A549 treated with GW870086 at 1 μM for 4 hours (cell line): ENCODE measurements around the gene AACS. TPM values are rescaled to one million over a fixed set of nuclear protein-coding genes. Genes with fewer than 3 reads are reported as not detected.

Source experiments
- total RNA-seq: library from RNA; stranded (reverse); fragments of 200-300 nt; extraction: Qiagen RNA extraction; gene quantifications from 5 replicates; pipeline ENCODE4 v1.2.3, GENCODE V29; 2022; ENCODE audit warnings: low read depth

The AACS gene, protein sequence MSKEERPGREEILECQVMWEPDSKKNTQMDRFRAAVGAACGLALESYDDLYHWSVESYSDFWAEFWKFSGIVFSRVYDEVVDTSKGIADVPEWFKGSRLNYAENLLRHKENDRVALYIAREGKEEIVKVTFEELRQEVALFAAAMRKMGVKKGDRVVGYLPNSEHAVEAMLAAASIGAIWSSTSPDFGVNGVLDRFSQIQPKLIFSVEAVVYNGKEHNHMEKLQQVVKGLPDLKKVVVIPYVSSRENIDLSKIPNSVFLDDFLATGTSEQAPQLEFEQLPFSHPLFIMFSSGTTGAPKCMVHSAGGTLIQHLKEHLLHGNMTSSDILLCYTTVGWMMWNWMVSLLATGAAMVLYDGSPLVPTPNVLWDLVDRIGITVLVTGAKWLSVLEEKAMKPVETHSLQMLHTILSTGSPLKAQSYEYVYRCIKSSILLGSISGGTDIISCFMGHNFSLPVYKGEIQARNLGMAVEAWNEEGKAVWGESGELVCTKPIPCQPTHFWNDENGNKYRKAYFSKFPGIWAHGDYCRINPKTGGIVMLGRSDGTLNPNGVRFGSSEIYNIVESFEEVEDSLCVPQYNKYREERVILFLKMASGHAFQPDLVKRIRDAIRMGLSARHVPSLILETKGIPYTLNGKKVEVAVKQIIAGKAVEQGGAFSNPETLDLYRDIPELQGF
- total RNA-seq: 17.2 to 19.2 TPM (median 18.5 TPM) in 5 replicates

DNA sequence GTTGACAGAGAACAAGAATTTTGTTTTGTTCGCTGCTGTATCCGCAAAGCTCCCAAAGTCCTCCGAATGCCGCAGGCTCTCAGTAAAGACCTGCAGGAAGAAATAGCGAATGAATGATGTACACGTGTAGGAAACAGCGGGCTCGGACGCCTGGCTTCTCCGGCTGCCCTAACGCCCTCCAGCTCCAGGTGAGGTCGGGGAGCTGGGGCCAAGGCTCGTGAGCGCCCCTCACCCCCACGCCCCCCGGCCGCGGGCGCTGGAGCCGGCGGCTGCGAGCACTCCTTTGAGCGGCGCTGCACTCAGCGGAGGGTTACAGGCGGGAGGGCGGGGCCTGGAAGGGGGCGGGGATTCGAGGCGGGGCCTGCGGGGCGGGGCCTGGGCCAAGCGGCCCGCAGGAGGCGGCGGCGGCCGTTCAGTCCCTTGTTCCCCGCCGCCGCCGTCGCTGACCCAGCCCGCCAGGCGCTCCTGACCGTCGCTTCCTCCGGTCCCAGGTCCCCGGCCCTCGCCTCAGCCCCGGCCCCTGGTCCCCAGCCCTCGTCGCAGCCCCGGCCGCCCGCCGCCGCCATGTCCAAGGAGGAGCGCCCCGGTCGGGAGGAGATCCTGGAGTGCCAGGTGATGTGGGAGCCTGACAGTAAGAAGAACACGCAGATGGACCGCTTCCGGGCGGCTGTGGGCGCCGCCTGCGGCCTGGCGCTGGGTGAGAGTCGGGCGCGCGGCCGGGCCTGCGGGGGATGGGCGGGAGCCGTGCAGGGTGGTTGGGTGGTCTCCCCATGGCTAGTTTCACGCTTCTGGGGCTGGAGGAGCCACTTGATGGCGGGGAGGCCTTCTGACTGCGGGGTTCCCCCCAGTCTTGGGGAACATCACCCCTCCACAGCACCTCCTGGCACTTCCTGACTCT is at the start of gene AACS:
Gene AACS, plus strand, starts transcription at position 415 of the 898 bp plus-strand sequence. Its CDS starts 150 bp downstream, at position 565.

DNA sequence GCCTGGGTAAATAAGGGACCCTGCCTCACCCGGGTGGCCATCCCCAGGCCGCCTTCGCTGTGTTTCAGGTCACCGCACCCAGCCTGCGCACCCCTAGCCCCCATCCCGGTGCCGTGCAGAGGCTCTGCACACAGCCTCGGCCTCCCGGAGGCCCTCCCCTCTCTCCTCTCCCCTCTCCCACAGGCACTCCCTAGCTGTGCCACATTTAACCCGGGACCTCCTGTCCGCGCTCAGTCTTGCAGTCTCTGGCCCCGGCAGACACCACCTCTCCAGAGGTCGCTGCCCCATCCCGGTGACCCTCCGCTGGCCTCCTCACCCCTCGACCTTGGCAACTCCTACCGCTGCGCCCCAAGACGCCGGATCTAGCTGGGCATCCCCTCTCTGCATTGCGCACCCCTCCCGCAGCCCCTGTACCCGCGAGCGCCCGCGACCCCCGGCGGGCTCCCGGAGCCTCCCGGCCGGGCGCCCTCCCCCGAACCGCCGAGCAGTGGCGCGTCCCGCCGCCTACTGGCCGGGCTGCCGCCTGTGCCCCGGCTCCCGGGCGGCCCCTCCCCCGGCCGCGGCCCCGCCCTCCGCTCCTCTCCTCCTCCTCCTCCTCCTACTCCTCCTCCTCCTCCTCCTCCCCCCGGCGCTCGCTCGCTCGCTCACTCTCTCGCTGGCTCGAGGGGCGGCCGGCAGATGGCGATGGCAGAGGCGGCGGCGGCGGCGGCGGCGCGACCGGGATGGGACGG is 120.7 kb downstream of the AACS start, which contains the start of gene TMEM132B:
Gene TMEM132B, plus strand, starts transcription at position 647 of the 731 bp plus-strand sequence.

Other genes with a start within 250 kb of the AACS start
- 112 to 162 TPM (median 158 TPM) in 5 replicates for gene SCARB1, start 201.6 kb upstream of the AACS start, total RNA-seq
- gene UBC, start 150.8 kb upstream of the AACS start, total RNA-seq: 1,289 to 1,791 TPM (median 1,452 TPM) in 5 replicates
- 32.4 to 41.4 TPM (median 39.8 TPM) in 5 replicates for gene DHX37, start 76.3 kb upstream of the AACS start, total RNA-seq
- gene BRI3BP, start 71.8 kb upstream of the AACS start, total RNA-seq: 17.1 to 21.9 TPM (median 20.0 TPM) in 5 replicates
- gene TMEM132B, start 121.0 kb downstream of the AACS start, total RNA-seq: 0.03 to 0.08 TPM in 2 of 5 replicates, not detected in the others